ENCODE results near the gene NKPD1. TPM values are rescaled to one million over a fixed set of nuclear protein-coding genes. Genes with fewer than 3 reads are reported as not detected.

Gene NKPD1
- total RNA-seq, 1 donor from 2014 or later: 0.10 TPM

DNA sequence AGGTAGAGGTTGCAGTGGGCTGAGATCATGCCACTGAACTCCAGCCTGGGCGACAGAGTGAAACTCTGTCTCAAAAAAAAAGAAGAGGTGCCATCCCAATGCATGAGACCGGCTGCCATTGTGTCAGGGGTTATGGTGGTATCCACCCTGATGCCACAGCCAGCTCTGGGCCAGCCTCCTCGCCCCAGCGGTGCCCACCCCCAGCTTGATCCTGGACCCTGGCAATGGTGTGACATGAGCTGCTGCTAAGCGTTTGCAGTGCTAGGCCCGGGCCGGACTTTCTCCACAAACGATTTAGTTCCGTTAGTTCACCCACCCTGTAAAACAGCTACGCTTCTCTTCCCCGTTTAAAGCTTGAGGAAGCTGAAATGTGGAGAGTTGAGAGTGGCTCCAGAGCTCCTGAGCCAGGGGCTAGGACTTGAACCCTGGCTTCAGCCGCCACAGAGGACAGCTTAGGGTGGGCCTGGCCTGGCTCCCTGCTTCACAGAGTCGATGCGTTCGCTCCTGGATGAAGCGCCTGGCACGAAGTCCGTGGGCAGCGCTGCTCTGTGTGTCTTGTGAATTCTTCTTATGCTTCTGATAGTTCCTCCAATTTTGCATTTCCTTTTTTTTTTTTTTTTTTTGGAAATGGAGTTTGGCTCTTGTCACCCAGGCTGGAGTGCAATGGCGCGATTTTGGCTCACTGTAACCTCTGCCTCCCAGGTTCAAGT, 25.5 kb downstream of the NKPD1 start:
- no peak overlapping the region for H3K4me3 Mint-ChIP-seq (ENCODE audit: unreplicated experiment)
- DNase-seq (ENCODE audit: low spot score): no peak
- H3K27ac Mint-ChIP-seq (ENCODE audit: unreplicated experiment): no peak overlapping the region
- no peaks in the 10 kb centered on the region for H3K9me3 Mint-ChIP-seq (ENCODE audit: low read depth)
- H3K36me3 Mint-ChIP-seq (ENCODE audit: low read depth): no peaks in the 10 kb centered on the region
- peaks cover 11% of the 10 kb centered on the region for H3K4me1 Mint-ChIP-seq (ENCODE audit: low read depth)
- TF ChIP-seq CTCF (IDR thresholded peaks at IDR 0.05): no peak
- H3K27me3 Mint-ChIP-seq (ENCODE audit: low read depth): no peaks in the 10 kb centered on the region

DNA sequence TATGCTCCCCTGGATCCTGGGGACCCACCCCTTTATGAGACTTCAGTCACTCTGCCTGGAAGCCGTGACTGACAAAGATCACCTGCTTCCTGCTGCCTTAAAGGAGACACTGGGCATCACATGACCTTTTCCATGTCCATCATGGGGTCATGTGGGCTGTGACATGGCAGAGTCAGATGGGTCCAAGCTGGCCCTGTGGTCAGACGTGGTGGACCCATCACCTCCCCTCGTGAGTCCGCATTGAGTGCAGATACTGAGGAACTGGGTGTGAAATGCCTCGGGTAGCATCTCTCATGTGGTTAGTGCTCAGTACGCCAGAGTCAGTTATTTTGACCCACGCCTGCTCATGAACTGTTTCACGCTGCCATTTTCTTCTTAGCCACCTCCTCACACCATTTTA, 27.1 kb downstream of the NKPD1 start:
- no peak overlapping the region for H3K4me3 Mint-ChIP-seq (ENCODE audit: unreplicated experiment)
- no peak overlapping the region for H3K27ac Mint-ChIP-seq (ENCODE audit: unreplicated experiment)
- DNase-seq (ENCODE audit: low spot score): no peak
- H3K27me3 Mint-ChIP-seq (ENCODE audit: low read depth): no peaks in the 10 kb centered on the region
- H3K36me3 Mint-ChIP-seq (ENCODE audit: low read depth): no peaks in the 10 kb centered on the region
- TF ChIP-seq CTCF (IDR thresholded peaks at IDR 0.05): no peak
- no peaks in the 10 kb centered on the region for H3K9me3 Mint-ChIP-seq (ENCODE audit: low read depth)
- peaks cover 14% of the 10 kb centered on the region for H3K4me1 Mint-ChIP-seq (ENCODE audit: low read depth)

DNA sequence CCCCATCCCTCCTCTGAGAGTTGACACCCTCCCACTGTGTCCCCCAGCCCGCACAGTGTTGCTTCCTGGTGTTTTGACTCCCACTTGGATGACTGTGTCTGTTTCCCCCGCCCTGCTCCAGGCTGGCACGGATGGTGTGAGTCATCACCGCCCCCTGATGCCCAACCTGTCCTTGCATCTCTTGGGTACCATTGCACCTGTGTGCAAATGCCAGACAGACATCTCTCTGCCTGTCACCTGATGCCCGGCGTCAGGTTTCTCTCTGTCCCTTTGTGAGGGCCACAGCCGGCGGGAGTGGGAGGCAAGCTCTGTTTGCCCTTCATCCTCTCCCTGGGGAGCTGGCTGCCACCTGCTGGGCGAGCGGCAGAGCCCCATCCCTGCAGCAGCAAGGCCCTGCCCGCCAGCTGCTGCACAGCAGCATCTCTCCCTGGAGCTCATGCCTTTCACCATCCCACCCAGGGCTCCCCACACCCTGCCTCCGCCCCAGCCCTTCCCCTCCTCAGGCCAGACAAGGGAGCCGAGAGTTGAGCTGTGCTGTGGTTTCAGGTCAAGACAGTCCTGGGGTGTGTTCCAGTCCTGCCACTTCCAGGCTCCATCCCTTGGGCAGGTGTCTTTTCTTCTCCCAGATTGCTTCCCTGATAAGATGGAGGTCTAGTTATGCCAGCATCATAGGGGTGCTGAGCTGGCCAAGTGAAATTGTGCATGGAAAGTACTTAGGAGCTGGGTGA, 29.7 kb downstream of the NKPD1 start:
- no peaks in the 10 kb centered on the region for H3K36me3 Mint-ChIP-seq (ENCODE audit: low read depth)
- H3K27ac Mint-ChIP-seq (ENCODE audit: unreplicated experiment): peak overlapping the region; percentile 42
- H3K9me3 Mint-ChIP-seq (ENCODE audit: low read depth): no peaks in the 10 kb centered on the region
- H3K4me3 Mint-ChIP-seq (ENCODE audit: unreplicated experiment): no peak overlapping the region
- DNase-seq (ENCODE audit: low spot score): no peak
- peaks cover 8% of the 10 kb centered on the region for H3K4me1 Mint-ChIP-seq (ENCODE audit: low read depth)
- no peaks in the 10 kb centered on the region for H3K27me3 Mint-ChIP-seq (ENCODE audit: low read depth)
- TF ChIP-seq CTCF (IDR thresholded peaks at IDR 0.05): peak; percentile 56

DNA sequence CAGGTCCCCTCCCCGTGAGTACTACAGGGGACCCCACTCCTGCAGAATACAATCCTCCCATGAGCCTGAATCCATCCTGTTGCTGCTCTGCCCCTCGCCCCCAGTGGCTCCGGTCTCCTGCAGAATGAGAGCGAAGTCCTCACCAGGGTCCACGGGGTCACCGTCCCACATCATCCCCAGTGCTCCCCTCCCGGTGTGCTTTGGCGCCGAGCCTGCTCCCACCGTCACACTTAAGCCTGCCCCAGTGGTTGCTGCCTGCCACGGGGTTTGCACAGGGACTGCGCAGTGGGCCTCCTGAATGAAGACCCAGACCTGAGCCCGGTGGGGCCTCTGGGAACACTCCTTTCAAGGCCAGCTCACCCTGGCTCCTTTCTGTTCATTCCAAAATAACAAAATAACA, 30.5 kb downstream of the NKPD1 start:
- Mint-ChIP-seq H3K4me1 (ENCODE audit: low read depth) (peaks cover 8% of the 10 kb centered on the region), H3K36me3 (ENCODE audit: low read depth) (no peaks in the 10 kb centered on the region), H3K27me3 (ENCODE audit: low read depth) (no peaks in the 10 kb centered on the region), H3K9me3 (ENCODE audit: low read depth) (no peaks in the 10 kb centered on the region), H3K27ac (ENCODE audit: unreplicated experiment) (no peak overlapping the region), H3K4me3 (ENCODE audit: unreplicated experiment) (no peak overlapping the region)
- TF ChIP-seq CTCF (IDR thresholded peaks at IDR 0.05): no peak
- no peak for DNase-seq (ENCODE audit: low spot score)

DNA sequence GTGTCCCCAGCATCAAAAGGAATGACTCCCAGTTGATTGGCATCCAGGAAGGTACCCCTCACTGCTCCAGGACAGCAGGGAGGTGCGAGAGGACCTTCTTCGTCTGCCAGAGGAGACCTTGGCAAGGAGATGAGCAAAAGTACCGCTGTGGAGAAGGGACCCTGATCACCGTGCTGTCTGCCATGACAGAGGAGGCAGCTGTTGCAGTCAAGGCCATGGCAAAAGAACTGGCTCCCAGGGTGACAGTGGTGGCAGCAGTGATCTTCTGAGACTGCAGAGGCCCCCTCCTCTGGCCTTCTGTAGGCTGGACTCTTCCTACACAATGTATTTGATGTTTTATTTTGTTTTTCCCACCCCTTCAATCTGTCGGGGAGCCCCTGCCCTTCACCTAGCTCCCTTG, 32.0 kb downstream of the NKPD1 start:
- Mint-ChIP-seq H3K4me3 (ENCODE audit: unreplicated experiment) (no peak overlapping the region), H3K4me1 (ENCODE audit: low read depth) (peaks cover 11% of the 10 kb centered on the region), H3K27ac (ENCODE audit: unreplicated experiment) (no peak overlapping the region), H3K27me3 (ENCODE audit: low read depth) (no peaks in the 10 kb centered on the region), H3K9me3 (ENCODE audit: low read depth) (no peaks in the 10 kb centered on the region), H3K36me3 (ENCODE audit: low read depth) (no peaks in the 10 kb centered on the region)
- DNase-seq (ENCODE audit: low spot score): no peak
- no peak for TF ChIP-seq CTCF (IDR thresholded peaks at IDR 0.05)
